H1 (cell line): ENCODE data around the gene SEC22B. TPM values are rescaled to one million over a fixed set of nuclear protein-coding genes. Genes with fewer than 3 reads are reported as not detected.
"Not testable (repeated sequence)": the region's sequence is repeated elsewhere in the genome, so short reads cannot be mapped to it uniquely, and the experiment has no call there.

Source experiments
- CTCF ChIA-PET: fragments of 300-600 bp; sonication (Branson Sonifier 250); formaldehyde crosslinking; loops from one replicate; lab custom pipeline; 2021; ENCODE audit not compliant: partially characterized antibody; lab: Charles Lee
- POLR2A ChIA-PET: fragments of 300-600 bp; sonication (Branson Sonifier 250); formaldehyde crosslinking; loops from one replicate; lab custom pipeline; 2021; ENCODE audit warnings: inconsistent platforms; ENCODE audit not compliant: partially characterized antibody; lab: Charles Lee
- DNase-seq, 2 experiments: peaks; one replicate each; pipeline versions ENCODE4 v3.0.0 to v3.0.0-alpha.2; 2010 to 2022; ENCODE audit warnings: low spot score in 2 of 2, low read depth in 1 of 2, mixed read lengths in 1 of 2
- FAIRE-seq: peaks from 2 replicates; lab custom pipeline; 2011; peaks lifted over from hg19 to GRCh38; lab: Jason Lieb, UNC
- H2AFZ ChIP-seq: 2 replicates; pipeline ENCODE4 v1.8.1; 2012; ENCODE audit warnings: low read length, inconsistent platforms
- H2AK5ac ChIP-seq: 2 replicates; pipeline ENCODE4 v1.6.1; 2013; ENCODE audit warnings: low read depth, low read length
- H2BK120ac ChIP-seq: replicated peaks from 2 replicates; pipeline ENCODE3; 2013; ENCODE audit warnings: low read depth, low read length, inconsistent platforms
- H2BK12ac ChIP-seq: 2 replicates; pipeline ENCODE4 v1.6.1; 2013; ENCODE audit warnings: low read depth, low read length
- H2BK15ac ChIP-seq: 2 replicates; pipeline ENCODE4 v1.6.1; 2013; ENCODE audit warnings: low read length
- H2BK20ac ChIP-seq: 2 replicates; pipeline ENCODE4 v1.6.1; 2013; ENCODE audit warnings: low read length
- H2BK5ac ChIP-seq: 2 replicates; pipeline ENCODE4 v1.6.1; 2013; ENCODE audit warnings: low read depth, low read length
- H3K14ac ChIP-seq: 2 replicates; pipeline ENCODE4 v1.6.1; 2013; ENCODE audit warnings: inconsistent platforms; ENCODE audit not compliant: insufficient read length
- H3K18ac ChIP-seq: 2 replicates; pipeline ENCODE4 v1.6.1; 2013; ENCODE audit warnings: low read length; ENCODE audit errors: extremely low read depth
- H3K23ac ChIP-seq: 2 replicates; pipeline ENCODE4 v1.6.1; 2013; ENCODE audit warnings: inconsistent platforms; ENCODE audit not compliant: insufficient read length
- H3K23me2 ChIP-seq: 2 replicates; pipeline ENCODE4 v1.6.1; 2013; ENCODE audit warnings: low read depth, low read length
- H3K27ac ChIP-seq: 2 replicates; pipeline ENCODE4 v1.6.1; 2011; ENCODE audit warnings: low read depth, low read length, inconsistent platforms
- H3K27me3 ChIP-seq, 4 experiments: replicated peaks in 1 of 4; 1 replicate in 1 of 4; 2 replicates in 3 of 4; pipeline versions ENCODE4 v1.6.1 to v1.8.1; 2011 to 2013; ENCODE audit warnings: low read length in 3 of 4, mild to moderate bottlenecking in 3 of 4, inconsistent platforms in 2 of 4, mixed read lengths in 2 of 4, moderate library complexity in 1 of 4; ENCODE audit not compliant: control insufficient read depth in 3 of 4, insufficient read depth in 3 of 4; ENCODE audit errors: extremely low read depth in 1 of 4
- H3K36me3 ChIP-seq, 4 experiments: 2 replicates each; pipeline versions ENCODE4 v1.6.1 to v1.8.1; 2011 to 2013; ENCODE audit warnings: mild to moderate bottlenecking in 4 of 4, low read length in 3 of 4, moderate library complexity in 2 of 4, control low read depth in 1 of 4, inconsistent platforms in 1 of 4; ENCODE audit not compliant: insufficient read depth in 4 of 4, control insufficient read depth in 2 of 4
- H3K4ac ChIP-seq: replicated peaks from 2 replicates; pipeline ENCODE3; 2013; ENCODE audit warnings: low read length, low read depth, mixed read lengths, inconsistent platforms; ENCODE audit not compliant: insufficient read length
- H3K4me1 ChIP-seq, 4 experiments: replicated peaks in 1 of 4; 1 replicate in 1 of 4; 2 replicates in 3 of 4; pipeline versions ENCODE4 v1.6.1 to v1.8.1; 2011 to 2013; ENCODE audit warnings: low read length in 3 of 4, inconsistent platforms in 2 of 4, mixed read lengths in 1 of 4; ENCODE audit not compliant: insufficient read depth in 4 of 4, control insufficient read depth in 3 of 4
- H3K4me2 ChIP-seq, 2 experiments: 2 replicates each; pipeline versions ENCODE4 v1.6.1 to v1.8.1; 2011 to 2013; ENCODE audit warnings: low read depth in 2 of 2, low read length in 2 of 2, control low read depth in 1 of 2, inconsistent platforms in 1 of 2, mild to moderate bottlenecking in 1 of 2; ENCODE audit not compliant: insufficient read depth in 1 of 2
- H3K4me3 ChIP-seq, 4 experiments: fragments of 200-600, 300-600 bp in 1 of 4; sonication (generic), shearing (Covaris generic), sonication (Bioruptor Twin) in 1 of 4; 2 replicates each; pipeline versions ENCODE4 v1.5.1 to v1.8.1; 2011 to 2016; ENCODE audit warnings: low read length in 4 of 4, low read depth in 3 of 4, control low read depth in 2 of 4, inconsistent platforms in 2 of 4, mild to moderate bottlenecking in 2 of 4, mixed read lengths in 1 of 4, moderate library complexity in 1 of 4; ENCODE audit not compliant: insufficient read depth in 2 of 4; ENCODE audit errors: extremely low read depth in 1 of 4
- H3K56ac ChIP-seq: replicated peaks from 2 replicates; pipeline ENCODE3; 2013; ENCODE audit warnings: low read depth, mild to moderate bottlenecking, mixed read lengths, low read length, inconsistent platforms; ENCODE audit not compliant: insufficient read length
- H3K79me1 ChIP-seq: 2 replicates; pipeline ENCODE4 v1.6.1; 2013; ENCODE audit warnings: low read depth, low read length, control low read depth
- H3K79me2 ChIP-seq, 2 experiments: 2 replicates each; pipeline versions ENCODE4 v1.6.1 to v1.8.1; 2012 to 2013; ENCODE audit warnings: low read length in 2 of 2, mild to moderate bottlenecking in 2 of 2, inconsistent platforms in 1 of 2; ENCODE audit not compliant: insufficient read depth in 2 of 2, control insufficient read depth in 1 of 2
- H3K9ac ChIP-seq, 4 experiments: replicated peaks in 1 of 4; 1 replicate in 1 of 4; 2 replicates in 3 of 4; pipeline versions ENCODE4 v1.6.1 to v1.8.1; 2011 to 2013; ENCODE audit warnings: low read depth in 3 of 4, low read length in 3 of 4, control low read depth in 2 of 4, mild to moderate bottlenecking in 2 of 4, moderate library complexity in 2 of 4, inconsistent platforms in 1 of 4; ENCODE audit errors: extremely low read depth in 1 of 4
- H3K9me3 ChIP-seq, 2 experiments: 2 replicates each; pipeline versions ENCODE4 v1.6.1 to v1.8.1; 2012 to 2013; ENCODE audit warnings: mild to moderate bottlenecking in 2 of 2, moderate library complexity in 2 of 2, control low read depth in 1 of 2, inconsistent platforms in 1 of 2, low read depth in 1 of 2, low read length in 1 of 2, mixed read lengths in 1 of 2; ENCODE audit not compliant: insufficient read depth in 2 of 2
- H4K20me1 ChIP-seq, 2 experiments: replicated peaks in 1 of 2; 2 replicates each; pipeline versions ENCODE3 to v1.8.1; 2011 to 2013; ENCODE audit warnings: inconsistent platforms in 2 of 2, low read length in 2 of 2, mild to moderate bottlenecking in 1 of 2; ENCODE audit not compliant: insufficient read depth in 2 of 2, control insufficient read depth in 1 of 2
- H4K5ac ChIP-seq: 2 replicates; pipeline ENCODE4 v1.6.1; 2013; ENCODE audit warnings: low read length, low read depth, mixed read lengths, inconsistent platforms; ENCODE audit not compliant: insufficient read length
- H4K8ac ChIP-seq: 2 replicates; pipeline ENCODE4 v1.8.0; 2013; ENCODE audit warnings: mild to moderate bottlenecking, moderate library complexity, low read length, inconsistent platforms; ENCODE audit not compliant: insufficient read depth; ENCODE audit errors: extremely low read depth
- H4K91ac ChIP-seq: replicated peaks from 2 replicates; pipeline ENCODE3; 2013; ENCODE audit warnings: low read length, mixed read lengths, inconsistent platforms; ENCODE audit not compliant: insufficient read length
- WGBS, 2 experiments: shearing (Covaris generic) in 1 of 2; methylation state at CpG; one replicate each; pipeline versions ENCODE4 v1.1.6 to v1.1.7; 2013 to 2015; ENCODE audit warnings: low lambda C conversion rate in 2 of 2, mixed read lengths in 2 of 2, inconsistent platforms in 1 of 2, low coverage in 1 of 2, missing lambda C conversion rate in 1 of 2; ENCODE audit not compliant: insufficient replicate concordance in 2 of 2, insufficient coverage in 1 of 2, insufficient read length in 1 of 2; ENCODE audit errors: extremely low coverage in 1 of 2, missing lambda C conversion rate in 1 of 2; 5-methylcytosine and 5-hydroxymethylcytosine counted together
- polyA plus RNA-seq, 7 experiments: library from polyadenylated mRNA; depleted of rRNA in 3 of 7; stranded (reverse) in 5 of 7; unstranded in 2 of 7; fragments of >200 nt in 5 of 7; fragments of 200-250 nt in 2 of 7; gene quantifications; 1 replicate in 5 of 7; 2 replicates in 1 of 7; 4 replicates in 1 of 7; pipeline versions ENCODE4 v1.2.1 to v1.2.3, GENCODE V29; 2011 to 2013; ENCODE audit warnings: missing spikeins in 2 of 7, mixed read lengths in 2 of 7
- total RNA-seq: library from RNA; stranded (reverse); fragmentation: NEBNext Ultra II Directional; extraction: Animal tissue kit (Norgen Biotek cat#: 25700); gene quantifications from 2 replicates; pipeline ENCODE4 v1.2.1, GENCODE V29; 2021

The SEC22B gene
- total and polyA plus RNA-seq, 2 of the 8 experiments (the other 6 are each of a cell fraction or from before 2014, with no cell fraction given), result 5.6 to 11.6 TPM

- H2BK20ac ChIP-seq, H3K27ac ChIP-seq, H2AK5ac ChIP-seq, H3K36me3 ChIP-seq, H3K79me1 ChIP-seq, DNase-seq, H4K5ac ChIP-seq, H3K9me3 ChIP-seq, H3K4ac ChIP-seq, H2BK15ac ChIP-seq, H3K79me2 ChIP-seq, H2BK120ac ChIP-seq, H3K56ac ChIP-seq, H3K4me3 ChIP-seq, H2BK5ac ChIP-seq, H3K9ac ChIP-seq, H3K4me2 ChIP-seq, H3K27me3 ChIP-seq, H4K91ac ChIP-seq, CTCF ChIA-PET, H4K20me1 ChIP-seq, H3K23me2 ChIP-seq, H4K8ac ChIP-seq, H3K23ac ChIP-seq, H2BK12ac ChIP-seq, FAIRE-seq, H3K18ac ChIP-seq, POLR2A ChIA-PET, H3K4me1 ChIP-seq, H2AFZ ChIP-seq, H3K14ac ChIP-seq: not testable (repeated sequence)
- WGBS, 2 experiments, result 100% methylated on average over 1 of the region's 1 CpG; no CpG with 5 or more reads in 1 of the 2 experiments
Observed at GRCh38 chr1:120140656-120141265, 35.6 kb downstream of the SEC22B start.

GRCh38 chr1:120136086-120136485 is 40.2 kb downstream of the SEC22B start:
- H2BK20ac ChIP-seq, H3K18ac ChIP-seq, H2AFZ ChIP-seq, POLR2A ChIA-PET, CTCF ChIA-PET, H4K5ac ChIP-seq, H2BK12ac ChIP-seq, DNase-seq, H3K23me2 ChIP-seq, H3K9me3 ChIP-seq, H3K79me1 ChIP-seq, H2AK5ac ChIP-seq, H2BK120ac ChIP-seq, H3K23ac ChIP-seq, H2BK15ac ChIP-seq, H4K8ac ChIP-seq, H3K4me1 ChIP-seq, H3K36me3 ChIP-seq, H3K79me2 ChIP-seq, H3K9ac ChIP-seq, H3K4me2 ChIP-seq, H4K20me1 ChIP-seq, H3K56ac ChIP-seq, H4K91ac ChIP-seq, H3K14ac ChIP-seq, H3K27ac ChIP-seq, H3K4me3 ChIP-seq, H2BK5ac ChIP-seq, H3K4ac ChIP-seq: not testable (repeated sequence)
- peaks cover 7 to 20% (median 11%) of the 10 kb centered on the region in 4 experiments for H3K27me3 ChIP-seq
- WGBS, 2 experiments, result 0% methylated on average over 1 of the region's 1 CpG; no CpG with 5 or more reads in 1 of the 2 experiments
- FAIRE-seq, result peak; percentile 36
